MG63 (cell line): ENCODE measurements around the gene IL1R1. TPM values are rescaled to one million over a fixed set of nuclear protein-coding genes. Genes with fewer than 3 reads are reported as not detected.
A peak's percentile ranks its signal among the peaks of the same experiment; 100 is the strongest.
"Not testable (repeated sequence)": the region's sequence is repeated elsewhere in the genome, so short reads cannot be mapped to it uniquely, and the experiment has no call there.

Experiments
- DNase-seq: peaks from one replicate; pipeline ENCODE4 v3.0.0-alpha.2; 2020
- H3K27me3 ChIP-seq: fragments of 250-450 bp; sonication (Bioruptor Pico); 2 replicates; pipeline ENCODE4 v1.5.1; 2020; ENCODE audit warnings: mild to moderate bottlenecking, moderate library complexity
- H3K36me3 ChIP-seq: fragments of 250-450 bp; sonication (Bioruptor Pico); 2 replicates; pipeline ENCODE4 v1.5.1; 2020; ENCODE audit warnings: mild to moderate bottlenecking, moderate library complexity
- H3K4me3 ChIP-seq: fragments of 250-450 bp; sonication (Bioruptor Pico); 2 replicates; pipeline ENCODE4 v1.5.1; 2020; ENCODE audit warnings: mild to moderate bottlenecking, moderate library complexity
- H3K9me3 ChIP-seq: fragments of 250-450 bp; sonication (Bioruptor Pico); 2 replicates; pipeline ENCODE4 v1.5.1; 2020; ENCODE audit warnings: mild to moderate bottlenecking, moderate library complexity
- total RNA-seq: library from RNA; depleted of rRNA; stranded (reverse); fragments of >200 nt; shearing (Covaris generic); gene quantifications from 2 replicates; pipeline ENCODE4 v1.2.3, GENCODE V29; 2014; ENCODE audit warnings: low replicate concordance; rRNA removed

Gene IL1R1, protein sequence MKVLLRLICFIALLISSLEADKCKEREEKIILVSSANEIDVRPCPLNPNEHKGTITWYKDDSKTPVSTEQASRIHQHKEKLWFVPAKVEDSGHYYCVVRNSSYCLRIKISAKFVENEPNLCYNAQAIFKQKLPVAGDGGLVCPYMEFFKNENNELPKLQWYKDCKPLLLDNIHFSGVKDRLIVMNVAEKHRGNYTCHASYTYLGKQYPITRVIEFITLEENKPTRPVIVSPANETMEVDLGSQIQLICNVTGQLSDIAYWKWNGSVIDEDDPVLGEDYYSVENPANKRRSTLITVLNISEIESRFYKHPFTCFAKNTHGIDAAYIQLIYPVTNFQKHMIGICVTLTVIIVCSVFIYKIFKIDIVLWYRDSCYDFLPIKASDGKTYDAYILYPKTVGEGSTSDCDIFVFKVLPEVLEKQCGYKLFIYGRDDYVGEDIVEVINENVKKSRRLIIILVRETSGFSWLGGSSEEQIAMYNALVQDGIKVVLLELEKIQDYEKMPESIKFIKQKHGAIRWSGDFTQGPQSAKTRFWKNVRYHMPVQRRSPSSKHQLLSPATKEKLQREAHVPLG
- total RNA-seq: 0.82 and 1.4 TPM in 2 replicates

DNA sequence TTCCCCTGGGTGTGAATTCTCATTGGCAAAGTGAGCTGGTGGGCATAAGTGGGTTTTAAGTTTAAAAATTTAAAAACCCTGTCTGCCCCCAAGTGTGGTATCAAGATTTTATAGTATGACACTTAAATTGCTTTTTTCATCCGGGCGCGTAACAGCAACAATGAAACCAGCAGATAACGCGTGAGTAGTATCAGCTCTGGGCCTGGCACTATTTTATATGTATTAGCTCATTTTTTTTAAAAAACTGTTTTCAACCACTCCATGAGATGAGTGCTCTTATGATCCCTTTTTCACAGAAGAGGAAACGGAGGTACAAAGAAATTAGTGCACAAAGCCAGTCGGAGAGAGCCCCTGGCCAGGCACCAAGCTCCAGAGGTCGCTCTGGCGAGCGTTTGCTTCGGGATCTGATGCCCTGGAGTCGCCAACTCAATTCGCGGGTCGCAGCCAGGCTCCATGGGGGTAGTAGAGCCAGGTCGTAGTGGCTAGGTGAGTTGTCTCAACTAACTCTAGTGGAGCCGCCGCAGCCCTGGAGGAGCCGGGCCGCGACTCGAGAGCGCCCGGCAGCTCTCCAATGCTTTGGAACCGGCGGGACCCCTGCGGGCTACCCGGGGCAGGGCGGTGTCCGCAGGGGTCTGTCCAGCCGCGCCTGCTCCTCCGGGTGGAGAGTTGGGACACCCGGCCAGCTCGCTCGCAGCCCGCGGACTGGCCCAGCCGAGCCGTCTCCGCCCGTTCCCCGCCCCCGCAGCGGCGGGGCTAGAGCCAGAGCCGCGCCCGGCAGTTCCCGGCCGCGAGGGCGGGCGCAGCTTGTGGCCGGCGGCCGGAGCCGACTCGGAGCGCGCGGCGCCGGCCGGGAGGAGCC, at the start of gene IL1R1:
Gene IL1R1, plus strand, starts transcription at position 777 of the 859 bp plus-strand sequence. CDS start 14,979 bp downstream, outside the sequence.
- DNase-seq: peak; percentile 84
- Histone ChIP-seq H3K4me3 (peak within 1 kb of the TSS; percentile 50), H3K36me3 (peaks cover 17% of the 10 kb centered on the region; the same call in 1 of the 2 replicates), H3K9me3 (peaks cover 16% of the 10 kb centered on the region), H3K27me3 (no peaks in the 10 kb centered on the region)

DNA sequence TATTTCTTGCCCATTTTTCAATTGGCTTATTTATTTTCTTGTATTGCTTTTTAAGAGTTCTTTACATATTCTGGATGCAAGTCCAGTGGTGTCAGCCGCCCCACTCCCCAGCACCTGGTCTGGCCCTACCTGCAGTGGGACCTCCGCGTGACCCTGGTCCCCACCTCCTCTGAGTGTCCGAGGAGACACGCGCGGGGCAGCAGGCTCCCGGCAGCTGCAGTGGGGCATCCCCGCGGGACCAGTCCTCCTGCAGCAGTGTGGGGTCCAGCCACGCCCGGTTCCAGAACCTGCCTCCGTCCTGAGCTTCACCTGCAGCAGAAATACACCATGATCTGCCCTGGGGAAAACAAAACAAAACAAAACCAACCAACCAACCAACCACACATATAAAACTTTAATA, 48.9 kb upstream of the IL1R1 start:
- H3K36me3 ChIP-seq: no peaks in the 10 kb centered on the region
- H3K4me3 ChIP-seq: no peak overlapping the region
- H3K9me3 ChIP-seq: no peaks in the 10 kb centered on the region
- H3K27me3 ChIP-seq: no peaks in the 10 kb centered on the region
- no peak for DNase-seq

DNA sequence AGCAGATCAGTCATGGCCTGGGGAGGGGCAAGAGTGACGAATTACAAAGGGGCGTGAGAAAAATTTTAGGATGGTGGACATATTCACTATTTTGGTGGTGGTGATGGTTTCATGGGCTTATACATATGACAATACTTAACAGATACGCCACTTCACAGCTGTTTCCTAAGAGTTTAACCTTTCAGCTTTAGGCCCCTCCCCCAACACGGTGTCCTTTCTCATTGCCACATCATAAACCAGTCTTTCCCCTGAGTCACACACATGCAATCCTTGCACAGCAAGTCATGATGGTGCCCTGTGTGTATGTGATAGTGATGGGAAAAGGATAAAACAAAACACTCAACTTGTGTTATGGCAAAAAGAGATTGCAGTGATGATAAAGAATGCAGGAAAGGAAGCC, 47.6 kb upstream of the IL1R1 start:
- Histone ChIP-seq H3K27me3 (no peaks in the 10 kb centered on the region), H3K36me3 (no peaks in the 10 kb centered on the region), H3K4me3 (no peak overlapping the region), H3K9me3 (no peaks in the 10 kb centered on the region)
- peak; percentile 23 for DNase-seq

DNA sequence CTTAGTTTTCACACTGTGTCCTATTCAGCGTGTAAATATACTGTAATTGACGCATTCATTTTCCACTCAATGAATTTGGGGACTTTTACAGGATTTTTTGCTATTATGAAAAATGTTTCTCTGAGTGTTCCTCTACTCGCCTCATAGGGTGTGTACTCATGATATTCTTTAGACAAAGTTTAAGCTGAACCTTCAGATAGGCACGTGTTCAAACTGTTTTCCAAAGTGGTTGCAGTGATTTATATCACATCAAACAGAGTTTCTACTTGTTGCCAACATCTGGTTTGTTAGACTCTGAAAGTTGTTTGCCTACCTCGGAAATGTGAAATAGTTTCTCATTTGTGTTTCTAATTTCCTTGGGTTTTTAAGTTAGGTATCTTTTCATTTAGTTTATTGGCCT, 46.4 kb upstream of the IL1R1 start:
- Histone ChIP-seq H3K4me3 (no peak overlapping the region), H3K27me3 (no peaks in the 10 kb centered on the region), H3K36me3 (no peaks in the 10 kb centered on the region), H3K9me3 (no peaks in the 10 kb centered on the region)
- DNase-seq: no peak

DNA sequence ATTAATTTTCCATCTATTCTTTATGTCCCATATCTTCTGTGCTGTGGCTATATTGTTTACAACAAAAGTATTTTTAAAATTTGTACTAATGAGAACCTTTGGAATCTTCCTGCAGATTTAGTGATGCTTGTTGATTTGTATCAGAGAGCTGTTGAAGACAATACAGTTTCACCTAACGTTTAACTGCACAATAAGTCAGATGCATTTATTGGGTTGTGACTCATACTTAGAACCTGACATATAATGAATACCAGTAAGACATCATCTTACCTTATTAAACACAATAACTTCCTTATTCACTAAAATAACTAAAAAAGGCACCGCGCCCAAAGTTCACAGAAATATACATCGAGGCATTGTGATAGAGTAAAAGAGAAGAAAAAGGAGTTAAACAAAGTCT, 43.8 kb upstream of the IL1R1 start:
- H3K36me3 ChIP-seq: no peaks in the 10 kb centered on the region
- no peaks in the 10 kb centered on the region for H3K27me3 ChIP-seq
- H3K9me3 ChIP-seq: peaks cover 4% of the 10 kb centered on the region; the same call in 1 of the 2 replicates
- no peak overlapping the region for H3K4me3 ChIP-seq
- no peak for DNase-seq

DNA sequence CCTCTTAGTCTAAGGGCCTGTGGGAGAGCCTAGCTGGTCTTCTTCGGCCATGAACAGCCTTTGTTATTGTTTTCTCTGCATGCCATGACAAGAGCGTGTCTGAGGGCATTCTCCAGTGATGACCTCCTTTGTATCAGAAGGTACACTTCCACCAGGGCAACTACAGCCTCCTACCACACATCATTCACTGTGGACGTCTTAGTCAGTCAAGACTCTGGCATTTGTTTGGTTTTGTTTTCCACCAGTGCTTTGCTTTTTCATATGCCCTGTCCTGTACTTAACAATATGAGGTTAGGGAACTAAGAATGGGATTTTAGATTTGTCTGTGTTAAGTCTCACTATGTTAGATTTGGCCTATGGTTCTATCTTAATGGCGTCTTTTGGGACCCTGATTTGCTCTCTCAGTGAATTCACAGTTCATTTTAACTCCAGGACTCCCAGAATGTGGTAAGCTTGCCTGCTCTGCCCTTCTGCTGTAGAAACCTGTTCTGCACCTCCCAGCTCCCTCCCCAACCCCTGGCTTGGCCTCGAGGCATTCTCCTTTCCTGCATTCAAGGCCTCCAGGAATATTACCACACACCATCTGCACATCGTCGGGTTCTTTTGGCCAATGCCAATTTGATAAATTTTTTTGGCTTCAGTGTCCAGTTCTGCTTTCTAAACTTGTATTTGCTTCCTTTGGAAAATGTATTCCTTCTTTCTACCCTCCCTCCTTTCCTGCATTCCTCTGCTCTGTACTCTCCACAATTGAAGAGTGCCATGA, 42.8 kb upstream of the IL1R1 start:
- Histone ChIP-seq H3K27me3 (no peaks in the 10 kb centered on the region), H3K9me3 (peaks cover 4% of the 10 kb centered on the region; the same call in 1 of the 2 replicates), H3K36me3 (no peaks in the 10 kb centered on the region), H3K4me3 (no peak overlapping the region)
- DNase-seq: no peak

DNA sequence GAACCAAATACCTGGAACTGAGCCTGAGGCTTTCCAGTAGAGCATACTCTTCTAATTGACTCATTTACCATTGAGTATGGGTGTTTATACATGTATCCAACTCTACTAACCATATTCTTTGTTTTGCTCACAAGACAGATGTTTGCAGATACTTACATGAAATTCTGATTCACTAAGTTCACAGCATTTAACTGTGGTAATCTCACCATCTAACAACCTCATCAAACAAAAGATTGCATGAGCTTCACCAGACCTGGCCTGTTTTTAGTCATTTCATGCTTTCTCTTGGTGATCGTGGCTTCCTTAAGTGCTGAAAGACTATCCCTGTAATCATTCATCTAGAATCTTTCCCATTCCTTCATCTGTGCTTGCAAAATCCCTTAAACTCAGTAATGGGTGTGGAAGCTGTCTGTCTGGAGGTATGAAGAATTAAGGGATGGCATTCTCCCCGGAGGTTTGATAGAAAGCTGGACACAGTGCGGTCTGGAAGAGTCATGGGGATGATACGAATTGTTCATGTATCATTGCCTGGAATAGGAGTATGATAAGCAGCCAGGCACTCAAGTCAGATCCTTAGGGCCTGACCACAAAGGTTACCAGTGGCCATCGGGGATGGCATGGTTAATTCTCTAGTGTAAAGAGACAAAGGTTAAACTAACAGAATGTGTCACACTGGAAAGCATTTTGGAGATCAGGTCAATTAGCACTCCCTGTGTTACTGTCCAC, 42.0 kb upstream of the IL1R1 start:
- Histone ChIP-seq H3K27me3 (no peaks in the 10 kb centered on the region), H3K36me3 (no peaks in the 10 kb centered on the region), H3K9me3 (peaks cover 4% of the 10 kb centered on the region; the same call in 1 of the 2 replicates), H3K4me3 (no peak overlapping the region)
- no peak for DNase-seq

DNA sequence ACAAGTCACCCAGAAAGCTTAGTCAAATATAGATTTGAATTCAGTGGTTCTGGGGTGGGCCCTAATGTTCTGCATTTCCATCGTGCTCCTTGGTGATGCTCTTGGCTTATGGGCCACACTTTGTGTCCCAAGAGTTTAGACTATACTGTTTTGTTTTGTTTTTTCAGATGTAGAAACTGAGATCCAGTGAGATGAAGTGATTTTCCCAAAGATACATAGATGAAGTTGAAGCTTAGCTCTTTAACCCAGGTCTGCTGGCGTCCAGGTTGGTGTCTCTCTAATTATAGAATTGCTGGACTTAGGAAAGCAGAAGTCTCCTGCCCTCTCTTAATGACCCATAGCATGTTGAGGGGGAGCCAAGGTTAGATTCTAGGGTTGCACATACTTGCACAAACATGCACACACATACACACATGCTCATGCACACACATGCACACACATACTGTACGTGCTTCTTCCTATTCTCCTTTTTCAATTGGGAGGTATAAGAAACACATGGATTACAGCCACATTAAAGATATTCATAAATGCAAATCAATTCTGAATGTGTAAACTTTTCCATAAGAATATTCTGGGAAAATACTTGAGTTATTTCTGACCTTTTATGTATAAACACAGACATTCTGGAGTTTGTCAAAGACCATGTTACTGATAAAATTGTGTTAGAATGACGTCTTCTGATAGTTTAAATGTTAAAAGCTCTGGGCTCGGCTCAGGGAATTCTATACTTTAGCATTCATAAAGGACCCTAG, 41.3 kb upstream of the IL1R1 start:
- peaks cover 4% of the 10 kb centered on the region; the same call in 1 of the 2 replicates for H3K9me3 ChIP-seq
- DNase-seq: no peak
- H3K27me3 ChIP-seq: no peaks in the 10 kb centered on the region
- no peaks in the 10 kb centered on the region for H3K36me3 ChIP-seq
- no peak overlapping the region for H3K4me3 ChIP-seq

DNA sequence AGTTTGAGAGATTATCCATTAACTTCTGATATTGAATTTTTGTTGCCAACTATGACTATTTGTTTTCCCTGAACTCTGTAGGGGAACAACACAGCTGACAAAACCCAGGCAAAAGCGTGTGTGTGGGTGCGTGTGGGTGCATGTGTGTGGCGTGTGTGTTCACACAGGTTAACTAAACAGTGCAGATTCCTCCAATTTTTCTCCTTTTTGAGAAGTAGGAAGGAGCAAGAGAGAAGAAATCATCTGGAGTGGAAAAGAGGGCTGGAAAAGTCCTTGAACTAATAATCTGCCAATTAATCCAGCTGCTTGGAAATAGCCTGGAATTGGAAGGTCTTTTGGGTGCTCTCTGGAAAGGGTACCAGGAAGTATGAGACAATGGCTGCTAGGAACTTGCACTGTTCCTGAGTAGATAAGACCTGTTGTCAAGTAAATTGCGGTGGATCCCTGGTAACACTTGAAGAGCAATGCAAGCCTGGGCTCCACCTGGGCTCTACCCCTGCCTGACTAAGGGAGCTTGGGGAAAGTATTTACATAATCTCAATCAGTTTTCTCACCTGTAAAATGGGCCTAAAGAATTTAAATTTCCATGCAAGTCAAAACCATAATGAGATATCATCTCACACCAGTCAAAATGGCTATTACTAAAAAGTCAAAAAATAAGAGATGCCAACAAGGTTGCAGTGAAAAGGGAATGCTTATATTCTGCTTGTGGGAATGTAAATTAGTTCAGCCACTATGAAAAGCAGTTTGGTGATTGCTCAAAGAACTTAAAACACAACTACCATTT, 40.5 kb upstream of the IL1R1 start:
- Histone ChIP-seq H3K4me3 (no peak overlapping the region), H3K36me3 (no peaks in the 10 kb centered on the region), H3K27me3 (no peaks in the 10 kb centered on the region), H3K9me3 (peaks cover 4% of the 10 kb centered on the region; the same call in 1 of the 2 replicates)
- DNase-seq: no peak

DNA sequence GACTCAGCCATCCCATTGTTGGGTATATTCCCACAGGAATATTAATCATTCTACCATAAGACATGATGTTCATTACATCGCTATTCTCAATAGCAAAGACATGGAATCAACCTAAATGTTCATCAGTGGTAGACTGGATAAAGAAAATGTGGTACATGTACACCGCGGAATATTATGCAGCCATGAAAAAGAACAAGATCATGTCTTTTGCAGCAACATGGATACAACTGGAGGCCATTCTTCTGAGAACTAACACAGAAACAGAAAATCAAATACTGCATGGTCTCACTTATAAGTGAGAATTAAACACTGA, 40.0 kb upstream of the IL1R1 start:
- H3K4me3 ChIP-seq, H3K36me3 ChIP-seq, DNase-seq, H3K9me3 ChIP-seq, H3K27me3 ChIP-seq: not testable (repeated sequence)

DNA sequence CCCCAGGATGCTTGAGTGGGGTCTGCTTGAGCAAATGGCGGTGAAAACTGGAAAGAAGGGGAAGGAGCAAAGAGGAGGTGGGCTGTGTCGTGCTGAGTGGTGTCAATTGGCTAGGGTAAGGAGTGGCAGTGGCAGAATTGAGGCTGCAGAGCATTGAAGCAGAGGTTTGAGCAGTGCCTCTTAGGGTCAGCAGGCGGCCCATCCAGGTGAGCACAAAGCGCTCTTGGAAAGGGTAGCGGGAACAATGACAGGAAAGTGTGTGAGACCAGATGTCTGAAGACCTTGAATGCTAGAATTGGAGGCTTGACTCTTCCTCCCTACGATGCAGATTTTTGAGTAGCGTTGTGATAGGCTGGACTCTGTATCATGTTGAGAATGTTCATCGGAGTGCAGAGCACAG, 39.3 kb upstream of the IL1R1 start:
- no peak for DNase-seq
- Histone ChIP-seq H3K9me3 (peaks cover 4% of the 10 kb centered on the region; the same call in 1 of the 2 replicates), H3K27me3 (no peaks in the 10 kb centered on the region), H3K4me3 (no peak overlapping the region), H3K36me3 (no peaks in the 10 kb centered on the region)

DNA sequence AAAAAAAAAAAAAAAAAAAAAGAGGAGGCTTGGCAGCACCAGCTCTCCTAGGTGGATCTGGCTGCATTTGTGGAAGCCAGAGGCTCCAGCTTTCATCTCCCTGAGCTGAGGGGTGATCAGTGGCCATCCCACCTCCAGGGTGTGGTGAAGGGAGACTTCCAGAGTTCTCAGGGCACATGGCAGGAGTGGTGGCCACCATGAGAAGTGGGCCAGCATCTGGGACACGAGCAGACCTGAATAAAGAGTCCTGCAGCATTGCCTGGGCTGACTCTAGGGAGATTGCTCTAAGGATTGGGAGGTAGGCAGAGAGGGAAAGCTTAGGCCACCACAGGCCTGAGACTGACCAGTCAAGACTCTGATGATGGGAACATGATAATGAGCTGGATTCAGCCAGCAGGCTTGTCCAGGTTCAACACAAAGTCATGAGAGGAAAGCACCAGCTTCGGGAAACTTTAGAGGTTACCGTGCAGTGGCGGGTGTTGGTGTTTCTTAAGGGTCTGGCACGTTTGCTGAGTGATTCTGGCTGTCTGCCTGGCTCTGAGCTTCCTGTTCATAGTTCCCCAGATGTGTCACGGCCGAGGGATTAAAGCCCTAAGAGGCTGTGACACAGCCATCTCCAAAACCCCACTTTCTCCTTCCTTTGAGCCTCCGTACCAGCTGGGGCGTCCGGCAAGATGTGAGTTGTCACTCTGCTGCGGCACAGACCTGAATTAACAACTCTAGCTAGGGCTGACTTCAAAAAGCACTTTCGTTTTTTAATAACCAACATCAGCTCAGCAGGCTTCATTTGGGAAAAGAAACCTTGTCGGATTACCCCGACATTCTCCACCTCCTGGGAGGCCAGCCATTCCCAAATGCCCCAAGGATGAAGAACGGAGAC, 38.3 kb upstream of the IL1R1 start:
- H3K27me3 ChIP-seq: no peaks in the 10 kb centered on the region
- DNase-seq: peak; percentile 91
- H3K36me3 ChIP-seq: no peaks in the 10 kb centered on the region
- peak overlapping the region; percentile 51 for H3K4me3 ChIP-seq
- peaks cover 4% of the 10 kb centered on the region; the same call in 1 of the 2 replicates for H3K9me3 ChIP-seq

DNA sequence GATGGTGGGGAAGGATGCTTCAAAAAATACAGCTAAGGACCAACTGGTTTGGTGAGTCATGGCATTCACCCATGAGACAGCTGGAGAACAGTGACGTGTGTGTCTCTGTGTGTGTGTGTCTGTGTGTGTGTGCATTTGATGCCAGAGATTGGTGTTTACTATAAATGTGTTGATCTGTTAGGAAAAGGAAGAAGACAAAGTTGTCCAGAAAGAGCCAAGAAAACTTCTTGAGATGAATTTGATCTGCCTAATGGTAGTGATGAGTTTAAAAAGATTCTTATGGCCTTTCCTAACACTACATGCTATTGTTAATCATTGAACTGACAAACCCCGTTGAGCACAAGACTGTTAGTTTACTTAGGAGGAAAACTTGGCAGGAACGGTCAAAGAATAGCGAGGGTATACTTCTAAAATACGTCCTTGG, 36.4 kb upstream of the IL1R1 start:
- no peak for DNase-seq
- H3K27me3 ChIP-seq: no peaks in the 10 kb centered on the region
- no peaks in the 10 kb centered on the region for H3K36me3 ChIP-seq
- H3K4me3 ChIP-seq: no peak overlapping the region
- H3K9me3 ChIP-seq: peaks cover 4% of the 10 kb centered on the region; the same call in 1 of the 2 replicates
